OCI-LY7 (cell line): ENCODE measurements around the gene TUBGCP5.

Experiments used
- EZH2phosphoT487 ChIP-seq: fragments of 200-600 bp; sonication (generic); IDR thresholded peaks from 2 replicates; pipeline ENCODE4 v1.6.1; 2018; ENCODE audit warnings: low read depth, borderline replicate concordance, mild to moderate bottlenecking, mixed run types, antibody characterized with exemption, low read length, moderate library complexity, mixed read lengths
- TF ChIP-seq, protein P1 (sequence below): fragments of 200-600 bp; sonication (generic); conservative IDR thresholded peaks from 2 replicates; pipeline ENCODE4 v1.5.1; 2014; ENCODE audit warnings: mild to moderate bottlenecking, antibody characterized with exemption, low read length, moderate library complexity, mixed read lengths

DNA sequence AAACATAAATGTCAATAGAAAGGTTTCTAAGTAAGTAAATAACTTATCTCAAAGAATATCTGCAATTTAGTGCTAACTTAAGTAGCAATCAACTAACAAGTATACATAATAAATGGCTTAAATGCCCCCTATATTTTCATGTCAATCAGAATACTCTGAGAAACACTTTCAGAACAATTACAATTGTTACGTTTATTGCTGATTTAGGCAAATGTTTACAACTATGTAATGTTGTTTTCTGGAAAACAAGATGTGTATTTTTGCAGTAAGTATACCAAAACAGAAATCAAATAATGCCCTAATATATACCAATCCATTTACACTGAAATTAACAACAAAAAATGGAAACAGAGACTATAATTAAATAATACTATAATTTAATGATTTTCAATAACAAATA lies 13.2 kb downstream of the TUBGCP5 start:
- TF ChIP-seq, protein P1, sequence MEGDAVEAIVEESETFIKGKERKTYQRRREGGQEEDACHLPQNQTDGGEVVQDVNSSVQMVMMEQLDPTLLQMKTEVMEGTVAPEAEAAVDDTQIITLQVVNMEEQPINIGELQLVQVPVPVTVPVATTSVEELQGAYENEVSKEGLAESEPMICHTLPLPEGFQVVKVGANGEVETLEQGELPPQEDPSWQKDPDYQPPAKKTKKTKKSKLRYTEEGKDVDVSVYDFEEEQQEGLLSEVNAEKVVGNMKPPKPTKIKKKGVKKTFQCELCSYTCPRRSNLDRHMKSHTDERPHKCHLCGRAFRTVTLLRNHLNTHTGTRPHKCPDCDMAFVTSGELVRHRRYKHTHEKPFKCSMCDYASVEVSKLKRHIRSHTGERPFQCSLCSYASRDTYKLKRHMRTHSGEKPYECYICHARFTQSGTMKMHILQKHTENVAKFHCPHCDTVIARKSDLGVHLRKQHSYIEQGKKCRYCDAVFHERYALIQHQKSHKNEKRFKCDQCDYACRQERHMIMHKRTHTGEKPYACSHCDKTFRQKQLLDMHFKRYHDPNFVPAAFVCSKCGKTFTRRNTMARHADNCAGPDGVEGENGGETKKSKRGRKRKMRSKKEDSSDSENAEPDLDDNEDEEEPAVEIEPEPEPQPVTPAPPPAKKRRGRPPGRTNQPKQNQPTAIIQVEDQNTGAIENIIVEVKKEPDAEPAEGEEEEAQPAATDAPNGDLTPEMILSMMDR: no peak
- no peak for TF ChIP-seq EZH2phosphoT487
